ENCODE results near the gene TSPAN4.

TSPAN4 gene

DNA sequence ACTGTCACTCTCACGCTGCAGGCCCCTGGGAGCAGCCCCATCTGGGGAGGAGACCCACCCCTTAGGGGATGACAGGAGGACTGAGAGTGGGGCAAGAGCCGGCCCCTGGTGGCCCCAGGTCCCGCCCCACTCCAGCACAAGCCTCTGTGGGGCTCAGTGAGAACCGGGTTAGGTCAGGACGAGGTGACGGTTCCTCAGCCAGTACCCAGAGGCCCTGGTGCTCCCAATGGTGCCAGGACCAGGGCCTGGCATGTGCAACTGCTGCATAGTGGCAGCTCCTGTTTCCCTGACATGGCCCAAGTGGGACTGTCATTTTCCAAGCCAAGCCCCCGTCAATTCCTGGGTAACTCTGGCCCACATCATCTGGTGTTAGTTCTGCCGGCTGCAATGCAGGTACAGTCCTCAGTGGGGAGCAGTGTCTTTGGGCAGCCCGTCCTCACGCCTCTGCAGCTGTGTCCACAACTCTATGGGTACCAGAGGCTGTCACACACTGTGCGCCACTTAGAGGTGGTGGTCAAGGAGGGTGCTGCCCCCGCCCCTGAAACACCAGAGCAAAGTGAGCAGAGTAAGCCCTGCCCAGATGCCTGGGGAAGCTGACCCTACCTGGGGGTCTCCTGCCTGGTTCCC lies 52.0 kb downstream of the TSPAN4 start:
- Histone ChIP-seq H3K4me1 (ENCODE audit: control insufficient read depth, insufficient read depth, low read length) (peaks cover 12% of the 10 kb centered on the region), H3K4me3 (ENCODE audit: low read length in 2 of 2) (no peak overlapping the region), H3K27ac (ENCODE audit: low read length) (no peak overlapping the region), H3K9ac (ENCODE audit: low read length in 2 of 2) (no peak overlapping the region), H3K27me3 (ENCODE audit: control insufficient read depth in 1 of 2, insufficient read depth in 2 of 2, low read length in 2 of 2) (no peaks in the 10 kb centered on the region), H3K9me3 (ENCODE audit: control insufficient read depth in 2 of 2, low read length in 2 of 2) (no peaks in the 10 kb centered on the region), H3K36me3 (ENCODE audit: control insufficient read depth in 2 of 2, insufficient read depth in 2 of 2, low read length in 2 of 2) (peaks cover 7 to 10% of the 10 kb centered on the region in 2 donors)

DNA sequence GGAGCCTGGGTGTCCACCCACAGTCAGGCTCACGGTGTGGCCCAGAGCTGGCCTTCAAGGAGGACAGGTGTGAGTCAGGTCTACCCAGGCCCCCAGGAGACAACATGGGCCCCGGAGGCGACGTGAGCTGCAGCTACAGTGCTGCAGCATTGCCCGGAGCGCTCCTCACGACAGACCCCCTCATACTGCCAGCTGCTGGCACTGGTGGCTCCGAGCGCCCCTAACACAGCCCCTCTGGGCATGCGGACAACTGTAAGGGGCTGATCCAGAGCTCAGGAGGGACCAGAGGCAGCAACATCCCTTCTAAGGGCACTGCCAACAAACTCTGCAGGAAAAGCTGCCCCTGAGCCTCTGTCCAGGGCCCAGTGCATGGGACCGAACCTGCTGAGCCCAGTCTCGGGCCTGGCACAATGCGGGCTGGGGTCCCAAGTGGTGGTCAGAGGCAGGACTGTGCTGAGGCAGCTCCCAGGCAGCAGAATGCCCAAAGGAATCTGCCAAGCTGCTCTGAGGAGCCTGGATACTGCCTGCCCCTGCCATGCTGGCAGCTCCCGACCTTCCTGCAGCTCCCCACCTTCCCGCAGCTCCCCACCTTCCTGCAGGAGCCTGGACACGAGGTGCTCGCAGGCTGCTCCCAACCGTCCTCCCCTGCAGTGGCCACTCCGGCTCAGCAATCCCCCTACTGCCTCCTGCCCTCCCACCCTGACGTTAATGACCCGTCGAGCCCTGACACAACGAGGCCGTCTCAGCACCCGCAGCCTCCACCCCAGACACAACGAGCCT lies 52.9 kb downstream of the TSPAN4 start:
- Histone ChIP-seq H3K4me3 (ENCODE audit: low read length in 2 of 2) (no peak overlapping the region), H3K27me3 (ENCODE audit: control insufficient read depth in 1 of 2, insufficient read depth in 2 of 2, low read length in 2 of 2) (no peaks in the 10 kb centered on the region), H3K36me3 (ENCODE audit: control insufficient read depth in 2 of 2, insufficient read depth in 2 of 2, low read length in 2 of 2) (peaks cover 12 to 18% of the 10 kb centered on the region in 2 donors), H3K9ac (ENCODE audit: low read length in 2 of 2) (no peak overlapping the region), H3K27ac (ENCODE audit: low read length) (no peak overlapping the region), H3K4me1 (ENCODE audit: control insufficient read depth, insufficient read depth, low read length) (peaks cover 12% of the 10 kb centered on the region), H3K9me3 (ENCODE audit: control insufficient read depth in 2 of 2, low read length in 2 of 2) (no peaks in the 10 kb centered on the region)

DNA sequence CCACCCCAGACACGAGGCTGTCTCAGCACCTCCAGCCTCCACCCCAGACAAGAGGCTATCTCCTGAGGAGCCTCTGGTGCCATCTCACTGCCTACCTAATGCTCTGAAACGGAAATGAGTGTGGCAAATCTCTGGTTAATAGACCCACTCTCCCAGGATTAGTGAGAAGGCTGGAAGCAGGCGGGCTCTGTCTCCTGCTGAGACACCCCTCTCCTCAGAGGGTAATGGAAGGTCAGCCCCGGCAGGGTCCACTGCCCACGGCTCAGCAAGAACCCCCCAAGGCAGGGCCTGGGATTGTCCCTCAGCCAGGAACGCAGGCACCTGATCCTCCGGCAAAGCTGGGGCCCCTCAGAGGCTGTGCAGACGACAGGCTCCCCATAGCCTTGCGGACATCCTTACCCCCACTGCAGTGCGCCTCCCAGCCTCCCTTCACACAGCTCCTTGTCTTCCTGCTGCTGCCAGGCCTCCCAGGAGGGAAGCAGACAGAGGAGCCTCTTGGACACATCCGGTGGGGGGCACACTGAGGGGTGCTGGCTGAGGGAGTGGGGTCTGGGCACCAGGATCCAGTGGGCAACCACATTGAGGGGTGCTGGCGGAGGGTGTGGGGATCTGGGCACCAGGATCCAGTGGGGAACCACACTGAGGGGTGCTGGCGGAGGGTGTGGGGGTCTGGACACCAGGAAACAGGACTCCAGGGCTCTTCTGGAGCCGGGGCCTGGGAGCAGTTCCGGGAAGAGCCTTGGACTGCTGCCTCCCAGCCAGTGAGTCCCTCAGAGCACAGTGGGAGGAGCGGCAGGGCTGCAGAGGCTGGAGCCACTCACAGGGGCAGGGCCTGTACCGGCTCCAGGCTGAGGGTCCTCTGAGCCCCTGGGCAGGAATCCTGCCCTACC lies 54.8 kb downstream of the TSPAN4 start:
- no peak overlapping the region for H3K27ac ChIP-seq (ENCODE audit: low read length)
- no peaks in the 10 kb centered on the region for H3K27me3 ChIP-seq (ENCODE audit: control insufficient read depth in 1 of 2, insufficient read depth in 2 of 2, low read length in 2 of 2)
- no peak overlapping the region for H3K4me3 ChIP-seq (ENCODE audit: low read length in 2 of 2)
- peaks cover 12% of the 10 kb centered on the region for H3K4me1 ChIP-seq (ENCODE audit: control insufficient read depth, insufficient read depth, low read length)
- no peak overlapping the region for H3K9ac ChIP-seq (ENCODE audit: low read length in 2 of 2)
- H3K9me3 ChIP-seq (ENCODE audit: control insufficient read depth in 2 of 2, low read length in 2 of 2): no peaks in the 10 kb centered on the region
- peaks cover 24 to 29% of the 10 kb centered on the region in 2 donors for H3K36me3 ChIP-seq (ENCODE audit: control insufficient read depth in 2 of 2, insufficient read depth in 2 of 2, low read length in 2 of 2)

DNA sequence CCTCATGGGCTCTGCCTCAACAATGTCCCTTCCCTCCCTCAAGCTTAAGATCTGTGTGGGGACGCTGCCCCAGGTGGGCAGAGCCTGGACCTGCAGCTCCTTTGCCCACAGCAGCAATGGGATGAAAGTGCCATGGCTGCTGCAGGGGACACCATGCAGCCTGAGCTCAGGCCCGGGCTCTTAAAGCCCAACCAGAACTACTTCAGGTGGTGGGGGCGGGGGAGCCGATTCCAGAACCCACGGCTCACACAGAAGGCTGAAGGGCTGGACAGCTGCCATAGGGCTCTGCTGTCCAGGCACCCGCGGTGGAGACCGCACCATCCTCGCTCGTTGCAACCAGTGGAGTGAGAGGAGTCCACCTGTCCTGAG lies 55.5 kb downstream of the TSPAN4 start:
- no peak overlapping the region for H3K27ac ChIP-seq (ENCODE audit: low read length)
- H3K27me3 ChIP-seq (ENCODE audit: control insufficient read depth in 1 of 2, insufficient read depth in 2 of 2, low read length in 2 of 2): no peaks in the 10 kb centered on the region
- no peaks in the 10 kb centered on the region for H3K9me3 ChIP-seq (ENCODE audit: control insufficient read depth in 2 of 2, low read length in 2 of 2)
- H3K9ac ChIP-seq (ENCODE audit: low read length in 2 of 2): no peak overlapping the region
- H3K4me3 ChIP-seq (ENCODE audit: low read length in 2 of 2): no peak overlapping the region
- peaks cover 12% of the 10 kb centered on the region for H3K4me1 ChIP-seq (ENCODE audit: control insufficient read depth, insufficient read depth, low read length)
- peaks cover 27 to 34% of the 10 kb centered on the region in 2 donors for H3K36me3 ChIP-seq (ENCODE audit: control insufficient read depth in 2 of 2, insufficient read depth in 2 of 2, low read length in 2 of 2)

DNA sequence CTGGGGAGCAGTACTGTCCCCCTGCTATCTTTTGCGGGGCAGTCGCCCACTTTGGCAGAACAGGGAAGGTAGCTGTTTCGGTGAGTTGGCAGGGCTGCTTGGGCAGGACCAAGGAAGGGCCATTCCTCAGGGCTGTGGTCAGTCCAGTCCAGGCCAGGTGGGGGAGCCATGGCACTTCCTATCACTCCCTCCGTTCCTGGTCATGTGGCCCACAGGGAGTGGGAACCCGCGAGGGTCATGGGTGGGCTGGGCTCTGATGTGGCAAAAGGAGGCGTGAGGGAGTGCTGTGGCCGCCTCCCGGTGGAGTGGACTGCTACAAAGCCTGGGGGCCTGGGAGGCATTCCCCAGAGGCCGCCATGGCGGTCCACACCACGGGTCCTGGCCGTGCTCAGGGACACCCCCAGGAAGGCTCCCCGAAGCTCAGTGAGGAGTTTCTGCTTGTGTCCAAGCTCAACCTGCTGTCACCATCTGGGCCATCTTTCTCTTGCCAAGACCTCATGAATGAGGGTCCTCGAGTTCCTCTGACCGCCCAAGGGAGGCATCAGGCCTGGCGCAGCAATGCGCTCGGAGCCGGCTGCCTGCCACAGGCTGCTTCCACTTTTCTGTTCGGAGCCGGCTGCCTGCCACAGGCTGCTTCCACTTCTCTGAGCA lies 56.0 kb downstream of the TSPAN4 start:
- peaks cover 12% of the 10 kb centered on the region for H3K4me1 ChIP-seq (ENCODE audit: control insufficient read depth, insufficient read depth, low read length)
- no peaks in the 10 kb centered on the region for H3K27me3 ChIP-seq (ENCODE audit: control insufficient read depth in 1 of 2, insufficient read depth in 2 of 2, low read length in 2 of 2)
- H3K9me3 ChIP-seq (ENCODE audit: control insufficient read depth in 2 of 2, low read length in 2 of 2): no peaks in the 10 kb centered on the region
- no peak overlapping the region for H3K4me3 ChIP-seq (ENCODE audit: low read length in 2 of 2)
- peaks cover 29 to 35% of the 10 kb centered on the region in 2 donors for H3K36me3 ChIP-seq (ENCODE audit: control insufficient read depth in 2 of 2, insufficient read depth in 2 of 2, low read length in 2 of 2)
- H3K9ac ChIP-seq (ENCODE audit: low read length in 2 of 2): no peak overlapping the region
- H3K27ac ChIP-seq (ENCODE audit: low read length): no peak overlapping the region

DNA sequence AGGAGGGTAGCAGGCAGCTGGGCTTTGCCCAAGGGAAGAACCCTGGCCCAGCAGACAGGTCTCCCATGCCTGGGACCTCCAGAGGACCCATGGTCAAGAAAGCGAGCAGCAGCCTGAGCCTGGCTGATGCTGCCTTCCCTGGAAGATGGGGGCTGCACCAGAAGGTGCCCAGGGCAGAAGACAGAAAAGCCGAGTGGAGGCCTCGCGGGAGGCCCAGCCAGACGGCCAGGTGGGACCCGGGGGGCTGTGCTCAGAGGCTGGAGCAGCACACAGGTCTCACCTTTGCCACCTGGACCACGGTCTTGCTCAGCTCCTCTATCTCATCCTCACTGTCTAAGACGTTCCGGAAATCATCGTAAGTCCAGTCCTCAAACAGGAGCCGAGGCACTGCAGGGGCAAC lies 57.1 kb downstream of the TSPAN4 start:
- Histone ChIP-seq H3K36me3 (ENCODE audit: control insufficient read depth in 2 of 2, insufficient read depth in 2 of 2, low read length in 2 of 2) (peaks cover 29 to 45% of the 10 kb centered on the region in 2 donors), H3K27me3 (ENCODE audit: control insufficient read depth in 1 of 2, insufficient read depth in 2 of 2, low read length in 2 of 2) (no peaks in the 10 kb centered on the region)

DNA sequence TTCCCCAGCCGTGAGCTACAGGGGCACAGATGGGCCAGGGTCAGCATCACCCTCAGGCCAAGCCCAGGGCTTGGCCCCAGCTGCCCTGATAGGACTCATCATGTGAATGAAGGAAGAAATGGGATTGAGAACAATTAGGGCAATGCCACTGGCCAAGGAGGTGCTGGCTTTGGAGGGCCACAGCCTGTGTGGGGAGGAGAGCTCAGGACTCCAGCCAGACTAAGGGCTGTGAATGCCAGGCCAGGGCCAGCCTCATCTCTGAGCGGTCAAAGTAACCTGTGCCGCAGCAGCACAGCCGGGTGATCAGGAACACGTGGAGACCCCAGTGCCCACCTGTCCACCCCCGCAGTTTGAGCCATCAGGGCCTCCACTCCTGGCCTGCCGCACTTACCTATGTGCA lies 57.9 kb downstream of the TSPAN4 start:
- no peaks in the 10 kb centered on the region for H3K9me3 ChIP-seq (ENCODE audit: control insufficient read depth in 2 of 2, low read length in 2 of 2)
- no peak overlapping the region for H3K9ac ChIP-seq (ENCODE audit: low read length in 2 of 2)
- H3K27me3 ChIP-seq (ENCODE audit: control insufficient read depth in 1 of 2, insufficient read depth in 2 of 2, low read length in 2 of 2): no peaks in the 10 kb centered on the region
- peaks cover 29 to 47% of the 10 kb centered on the region in 2 donors for H3K36me3 ChIP-seq (ENCODE audit: control insufficient read depth in 2 of 2, insufficient read depth in 2 of 2, low read length in 2 of 2)
- no peak overlapping the region for H3K27ac ChIP-seq (ENCODE audit: low read length)
- no peak overlapping the region for H3K4me3 ChIP-seq (ENCODE audit: low read length in 2 of 2)
- H3K4me1 ChIP-seq (ENCODE audit: control insufficient read depth, insufficient read depth, low read length): peaks cover 12% of the 10 kb centered on the region

More for the DNA sequence above, 57.1 kb downstream of the TSPAN4 start:
- Histone ChIP-seq H3K4me1 (ENCODE audit: control insufficient read depth, insufficient read depth, low read length) (peaks cover 12% of the 10 kb centered on the region), H3K9ac (ENCODE audit: low read length in 2 of 2) (no peak overlapping the region), H3K9me3 (ENCODE audit: control insufficient read depth in 2 of 2, low read length in 2 of 2) (no peaks in the 10 kb centered on the region), H3K27ac (ENCODE audit: low read length) (no peak overlapping the region), H3K4me3 (ENCODE audit: low read length in 2 of 2) (no peak overlapping the region)

DNA sequence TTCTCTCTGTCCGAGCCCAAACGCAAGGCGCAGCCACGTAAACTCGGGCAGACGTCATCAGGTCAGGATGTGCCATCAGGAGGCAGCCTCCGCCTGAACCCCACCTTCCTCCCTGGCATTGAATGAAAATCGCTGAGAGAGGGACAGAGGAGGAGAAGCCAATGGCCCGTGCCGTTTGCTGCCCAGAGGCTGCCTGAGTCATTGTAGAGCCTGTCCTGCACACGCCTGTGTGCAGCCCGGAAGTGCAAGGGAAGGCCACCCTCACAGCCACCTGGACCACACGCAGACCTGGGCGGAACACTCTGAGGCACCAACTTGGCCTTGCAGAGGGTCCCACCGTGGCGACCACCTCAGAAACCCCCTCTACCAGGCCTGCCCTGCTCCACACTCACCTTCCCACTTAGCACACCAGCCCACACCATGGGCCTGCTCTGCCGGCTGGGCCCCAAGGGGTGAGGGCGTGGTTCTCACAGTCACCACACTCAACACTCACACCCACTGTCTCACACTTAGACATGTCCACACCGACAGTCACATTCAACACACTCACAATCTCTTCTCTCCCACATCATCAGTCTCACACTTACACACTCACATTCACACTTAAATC lies 58.9 kb downstream of the TSPAN4 start:
- Histone ChIP-seq H3K4me1 (ENCODE audit: control insufficient read depth, insufficient read depth, low read length) (peaks cover 12% of the 10 kb centered on the region), H3K27me3 (ENCODE audit: control insufficient read depth in 1 of 2, insufficient read depth in 2 of 2, low read length in 2 of 2) (no peaks in the 10 kb centered on the region), H3K9me3 (ENCODE audit: control insufficient read depth in 2 of 2, low read length in 2 of 2) (no peaks in the 10 kb centered on the region), H3K27ac (ENCODE audit: low read length) (no peak overlapping the region), H3K36me3 (ENCODE audit: control insufficient read depth in 2 of 2, insufficient read depth in 2 of 2, low read length in 2 of 2) (peaks cover 29 to 47% of the 10 kb centered on the region in 2 donors), H3K4me3 (ENCODE audit: low read length in 2 of 2) (no peak overlapping the region), H3K9ac (ENCODE audit: low read length in 2 of 2) (no peak overlapping the region)

DNA sequence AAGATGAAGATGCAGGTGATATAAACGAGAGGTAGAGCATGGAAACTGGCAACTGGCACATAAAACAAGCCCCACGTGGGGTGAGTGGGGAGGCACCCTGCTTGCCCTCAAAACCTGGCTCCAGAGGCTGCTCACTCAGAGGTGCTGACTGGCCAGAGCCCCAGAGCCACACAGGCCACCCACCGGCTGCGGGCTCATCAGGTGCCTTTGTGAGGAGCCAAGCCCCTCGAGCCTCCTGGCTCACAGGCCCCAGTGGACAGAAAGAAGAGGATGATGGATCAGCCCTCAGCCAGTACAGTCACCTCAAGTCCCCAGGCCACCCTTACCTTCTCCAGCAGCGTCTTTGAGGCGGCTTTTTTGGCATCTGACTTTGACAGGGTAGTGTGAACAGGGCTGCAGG lies 61.7 kb downstream of the TSPAN4 start:
- Histone ChIP-seq H3K9me3 (ENCODE audit: control insufficient read depth in 2 of 2, low read length in 2 of 2) (no peaks in the 10 kb centered on the region), H3K4me3 (ENCODE audit: low read length in 2 of 2) (no peak overlapping the region), H3K27me3 (ENCODE audit: control insufficient read depth in 1 of 2, insufficient read depth in 2 of 2, low read length in 2 of 2) (no peaks in the 10 kb centered on the region), H3K36me3 (ENCODE audit: control insufficient read depth in 2 of 2, insufficient read depth in 2 of 2, low read length in 2 of 2) (peaks cover 22 to 44% of the 10 kb centered on the region in 2 donors), H3K9ac (ENCODE audit: low read length in 2 of 2) (no peak overlapping the region), H3K4me1 (ENCODE audit: control insufficient read depth, insufficient read depth, low read length) (peaks cover 4% of the 10 kb centered on the region), H3K27ac (ENCODE audit: low read length) (no peak overlapping the region)

DNA sequence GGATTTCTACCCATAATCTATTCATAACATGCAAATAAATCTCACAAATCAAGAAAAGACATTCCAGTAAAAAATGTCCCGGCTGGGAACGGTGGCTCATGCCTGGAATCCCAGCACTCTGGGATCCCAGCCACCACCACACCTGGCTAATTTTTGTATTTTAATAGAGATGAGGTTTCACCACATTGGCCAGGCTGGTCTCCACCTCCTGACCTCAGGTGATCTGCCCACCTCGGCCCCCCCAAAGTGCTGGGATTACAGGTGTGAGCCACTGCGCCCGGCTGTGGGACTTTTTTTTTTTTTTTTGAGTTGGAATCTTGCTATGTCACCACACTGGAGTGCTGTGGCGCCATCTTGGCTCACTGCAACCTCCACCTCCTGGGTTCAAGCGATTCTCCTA lies 63.3 kb downstream of the TSPAN4 start:
- Histone ChIP-seq H3K27me3 (ENCODE audit: control insufficient read depth in 1 of 2, insufficient read depth in 2 of 2, low read length in 2 of 2) (no peaks in the 10 kb centered on the region), H3K9ac (ENCODE audit: low read length in 2 of 2) (no peak overlapping the region), H3K27ac (ENCODE audit: low read length) (no peak overlapping the region), H3K4me1 (ENCODE audit: control insufficient read depth, insufficient read depth, low read length) (peaks cover 13% of the 10 kb centered on the region), H3K36me3 (ENCODE audit: control insufficient read depth in 2 of 2, insufficient read depth in 2 of 2, low read length in 2 of 2) (peaks cover 11 to 33% of the 10 kb centered on the region in 2 donors), H3K4me3 (ENCODE audit: low read length in 2 of 2) (no peak overlapping the region), H3K9me3 (ENCODE audit: control insufficient read depth in 2 of 2, low read length in 2 of 2) (no peaks in the 10 kb centered on the region)

Measured in stomach smooth muscle (tissue), 2 donors.